Activated CD4-positive, alpha-beta T cell treated with anti-CD3 and anti-CD28 coated beads, Interleukin-2, amount 10 ng/mL, durations not matched to agents 7 days and 5 days (primary cell): Measurements from ENCODE around the gene ELP5. TPM values are rescaled to one million over a fixed set of nuclear protein-coding genes. Genes with fewer than 3 reads are reported as not detected.
A peak's percentile ranks its signal among the peaks of the same experiment; 100 is the strongest.

ENCODE experiments used
- CTCF ChIA-PET: fragments of 350-600 bp; sonication (Branson Sonifier 250); formaldehyde crosslinking; loops from one replicate; lab custom pipeline; 2021; ENCODE audit warnings: antibody characterized with exemption; lab: Charles Lee
- POLR2A ChIA-PET: fragments of 350-600 bp; sonication (Branson Sonifier 250); formaldehyde crosslinking; loops from one replicate; lab custom pipeline; 2021; ENCODE audit warnings: antibody characterized with exemption; lab: Charles Lee
- DNase-seq: peaks from one replicate; pipeline ENCODE4 v3.0.0-alpha.2; 2020
- H3K27ac Mint-ChIP-seq: one replicate; pipeline ENCODE4 v1.8.0; 2021; ENCODE audit warnings: mild to moderate bottlenecking, moderate library complexity, mixed read lengths
- H3K27me3 Mint-ChIP-seq: one replicate; pipeline ENCODE4 v1.8.0; 2021; ENCODE audit warnings: mixed read lengths
- H3K36me3 Mint-ChIP-seq: one replicate; pipeline ENCODE4 v1.8.0; 2021; ENCODE audit warnings: low read depth, mixed read lengths
- H3K4me1 Mint-ChIP-seq: one replicate; pipeline ENCODE4 v1.8.0; 2021; ENCODE audit warnings: mixed read lengths
- H3K4me3 Mint-ChIP-seq: one replicate; pipeline ENCODE4 v1.8.0; 2021; ENCODE audit warnings: mild to moderate bottlenecking, moderate library complexity, mixed read lengths
- H3K9me3 Mint-ChIP-seq: one replicate; pipeline ENCODE4 v1.8.0; 2021; ENCODE audit warnings: mixed read lengths
- total RNA-seq, 2 experiments: library from RNA; stranded (reverse); gene quantifications; one replicate each; pipeline ENCODE4 v1.2.3, GENCODE V29; 2021

The ELP5 gene
- total RNA-seq, 2 experiments from 2014 or later: 41.7 to 42.4 TPM

GRCh38 chr17:7229504-7229903 is 22.5 kb upstream of the ELP5 start:
- POLR2A ChIA-PET: no interaction called here
- Mint-ChIP-seq H3K27me3 (no peaks in the 10 kb centered on the region), H3K36me3 (peaks cover 21% of the 10 kb centered on the region), H3K27ac (no peak overlapping the region), H3K4me1 (peaks cover 20% of the 10 kb centered on the region), H3K9me3 (no peaks in the 10 kb centered on the region), H3K4me3 (no peak overlapping the region)
- DNase-seq: no peak
- CTCF ChIA-PET: interaction anchor here (1.4 to 1.5 kb wide), 2 partner anchors 9 to 10 kb away, joined by 3 to 4 read pairs; partner anchors contain the start of gene DLG4

- Mint-ChIP-seq H3K4me1 (peaks cover 46% of the 10 kb centered on the region), H3K9me3 (no peaks in the 10 kb centered on the region), H3K27ac (no peak overlapping the region), H3K27me3 (no peaks in the 10 kb centered on the region), H3K4me3 (peak overlapping the region; percentile 34), H3K36me3 (peaks cover 37% of the 10 kb centered on the region)
- POLR2A ChIA-PET: no interaction called here
- DNase-seq: no peak
- CTCF ChIA-PET: interaction anchor here (0.8 to 2.5 kb wide), 2 partner anchors 11 to 18 kb away, joined by 3 to 7 read pairs; no protein-coding TSS in a partner anchor
Measured at GRCh38 chr17:7232114-7232513, 19.9 kb upstream of the ELP5 start.

- Mint-ChIP-seq H3K9me3 (no peaks in the 10 kb centered on the region), H3K4me3 (peak overlapping the region; percentile 96), H3K36me3 (peaks cover 33% of the 10 kb centered on the region), H3K4me1 (peaks cover 52% of the 10 kb centered on the region), H3K27ac (peak overlapping the region; percentile 88), H3K27me3 (no peaks in the 10 kb centered on the region)
- ChIA-PET POLR2A (interaction anchor here (0.7 kb wide), 1 partner anchor 301 kb away, joined by 3 read pairs; no protein-coding TSS in a partner anchor), CTCF (interaction anchor here (0.7 to 2.5 kb wide), 6 partner anchors 9 to 454 kb away, joined by 3 to 14 read pairs (median 4); partner anchors contain the start of genes ACADVL and DLG4)
- no peak for DNase-seq
Measured at GRCh38 chr17:7233701-7234082, 18.3 kb upstream of the ELP5 start.

GRCh38 chr17:7234083-7234951 is 17.7 kb upstream of the ELP5 start, which contains the start of gene DVL2:
Gene DVL2, minus strand, starts transcription at chr17:7234517. Its CDS starts 255 bp downstream, at chr17:7234262.
- Mint-ChIP-seq H3K36me3 (peaks cover 31% of the 10 kb centered on the region), H3K4me1 (peaks cover 49% of the 10 kb centered on the region), H3K4me3 (peak within 1 kb of the TSS; percentile 96), H3K27ac (peak within 1 kb of the TSS; percentile 88), H3K9me3 (no peaks in the 10 kb centered on the region), H3K27me3 (no peaks in the 10 kb centered on the region)
- peak; percentile 95 for DNase-seq
- CTCF ChIA-PET: interaction anchor here (1.0 to 2.5 kb wide), 6 partner anchors 9 to 453 kb away, joined by 3 to 14 read pairs (median 4); partner anchors contain the start of genes ACADVL and DLG4
- POLR2A ChIA-PET: interaction anchor here (0.7 kb wide), 1 partner anchor 301 kb away, joined by 3 read pairs; no protein-coding TSS in a partner anchor

GRCh38 chr17:7235693-7236665 is 16.0 kb upstream of the ELP5 start:
- DNase-seq: no peak
- CTCF ChIA-PET: interaction anchor here (1.3 kb wide), 1 partner anchor 15 kb away, joined by 5 read pairs; no protein-coding TSS in a partner anchor

GRCh38 chr17:7236808-7237207 is 15.2 kb upstream of the ELP5 start:
- H3K4me1 Mint-ChIP-seq: peaks cover 70% of the 10 kb centered on the region
- no peaks in the 10 kb centered on the region for H3K9me3 Mint-ChIP-seq
- POLR2A ChIA-PET: no interaction called here
- H3K27ac Mint-ChIP-seq: peak overlapping the region; percentile 93
- no peaks in the 10 kb centered on the region for H3K27me3 Mint-ChIP-seq
- H3K36me3 Mint-ChIP-seq: peaks cover 48% of the 10 kb centered on the region
- CTCF ChIA-PET: interaction anchor here (0.7 kb wide), 1 partner anchor 49 kb away, joined by 3 read pairs; no protein-coding TSS in a partner anchor
- peak overlapping the region; percentile 87 for H3K4me3 Mint-ChIP-seq
- DNase-seq: no peak

More at GRCh38 chr17:7235693-7236665, 16.0 kb upstream of the ELP5 start:
- Mint-ChIP-seq H3K9me3 (no peaks in the 10 kb centered on the region), H3K36me3 (peaks cover 40% of the 10 kb centered on the region), H3K27ac (peak overlapping the region; percentile 25), H3K27me3 (no peaks in the 10 kb centered on the region), H3K4me1 (peaks cover 63% of the 10 kb centered on the region), H3K4me3 (peak overlapping the region; percentile 45)
- POLR2A ChIA-PET: no interaction called here

- POLR2A ChIA-PET: no interaction called here
- Mint-ChIP-seq H3K4me3 (peak overlapping the region; percentile 87), H3K9me3 (no peaks in the 10 kb centered on the region), H3K36me3 (peaks cover 50% of the 10 kb centered on the region), H3K4me1 (peaks cover 69% of the 10 kb centered on the region), H3K27ac (peak overlapping the region; percentile 93), H3K27me3 (no peaks in the 10 kb centered on the region)
- no peak for DNase-seq
- CTCF ChIA-PET: interaction anchor here (0.7 to 2.6 kb wide), 4 partner anchors 17 to 48 kb away, joined by 3 to 16 read pairs (median 3); partner anchors contain the start of genes ACADVL and DLG4
Measured at GRCh38 chr17:7237266-7237760, 14.7 kb upstream of the ELP5 start.

- ChIA-PET CTCF (interaction anchor here (0.6 to 2.6 kb wide), 6 partner anchors 12 to 57 kb away, joined by 3 to 16 read pairs (median 3); partner anchors contain the start of genes ACADVL and DLG4), POLR2A (interaction anchor here (0.8 kb wide), 1 partner anchor 19 kb away, joined by 3 read pairs; the partner anchor contains the start of gene DLG4)
- H3K9me3 Mint-ChIP-seq: no peaks in the 10 kb centered on the region
- peak overlapping the region; percentile 93 for H3K27ac Mint-ChIP-seq
- peak overlapping the region; percentile 87 for H3K4me3 Mint-ChIP-seq
- no peaks in the 10 kb centered on the region for H3K27me3 Mint-ChIP-seq
- peak; percentile 86 for DNase-seq
- peaks cover 50% of the 10 kb centered on the region for H3K36me3 Mint-ChIP-seq
- H3K4me1 Mint-ChIP-seq: peaks cover 67% of the 10 kb centered on the region
Measured at GRCh38 chr17:7237761-7238419, 14.1 kb upstream of the ELP5 start.

- H3K27me3 Mint-ChIP-seq: no peaks in the 10 kb centered on the region
- peaks cover 68% of the 10 kb centered on the region for H3K4me1 Mint-ChIP-seq
- no peaks in the 10 kb centered on the region for H3K9me3 Mint-ChIP-seq
- peak overlapping the region; percentile 93 for H3K27ac Mint-ChIP-seq
- DNase-seq: no peak
- ChIA-PET POLR2A (interaction anchor here (0.6 to 0.8 kb wide), 2 partner anchors 19 to 272 kb away, joined by 3 read pairs; partner anchors contain the start of gene DLG4), CTCF (interaction anchor here (0.6 to 2.6 kb wide), 8 partner anchors 11 to 217 kb away, joined by 3 to 16 read pairs (median 3); partner anchors contain the start of genes ACADVL and DLG4)
- H3K36me3 Mint-ChIP-seq: peaks cover 54% of the 10 kb centered on the region
- H3K4me3 Mint-ChIP-seq: peak overlapping the region; percentile 87
Measured at GRCh38 chr17:7238420-7239090, 13.5 kb upstream of the ELP5 start.

- Mint-ChIP-seq H3K4me3 (peak within 1 kb of the TSS; percentile 87), H3K36me3 (peaks cover 58% of the 10 kb centered on the region), H3K27ac (peak within 1 kb of the TSS; percentile 93), H3K4me1 (peaks cover 68% of the 10 kb centered on the region), H3K9me3 (no peaks in the 10 kb centered on the region), H3K27me3 (no peaks in the 10 kb centered on the region)
- ChIA-PET POLR2A (interaction anchor here (0.6 kb wide), 1 partner anchor 272 kb away, joined by 3 read pairs; no protein-coding TSS in a partner anchor), CTCF (interaction anchor here (1.0 to 3.3 kb wide), 8 partner anchors 11 to 218 kb away, joined by 3 to 16 read pairs (median 4); partner anchors contain the start of genes ACADVL and DLG4)
- peak; percentile 98 for DNase-seq
Measured at GRCh38 chr17:7239091-7240027, 12.7 kb upstream of the ELP5 start, which contains the start of gene PHF23. Gene PHF23, minus strand, starts transcription at chr17:7239457. Its CDS starts 178 bp downstream, at chr17:7239279.
